ENCODE data around the gene ARL13B.
"Not testable (repeated sequence)": the region's sequence is repeated elsewhere in the genome, so short reads cannot be mapped to it uniquely, and the experiment has no call there.

The ARL13B gene

DNA sequence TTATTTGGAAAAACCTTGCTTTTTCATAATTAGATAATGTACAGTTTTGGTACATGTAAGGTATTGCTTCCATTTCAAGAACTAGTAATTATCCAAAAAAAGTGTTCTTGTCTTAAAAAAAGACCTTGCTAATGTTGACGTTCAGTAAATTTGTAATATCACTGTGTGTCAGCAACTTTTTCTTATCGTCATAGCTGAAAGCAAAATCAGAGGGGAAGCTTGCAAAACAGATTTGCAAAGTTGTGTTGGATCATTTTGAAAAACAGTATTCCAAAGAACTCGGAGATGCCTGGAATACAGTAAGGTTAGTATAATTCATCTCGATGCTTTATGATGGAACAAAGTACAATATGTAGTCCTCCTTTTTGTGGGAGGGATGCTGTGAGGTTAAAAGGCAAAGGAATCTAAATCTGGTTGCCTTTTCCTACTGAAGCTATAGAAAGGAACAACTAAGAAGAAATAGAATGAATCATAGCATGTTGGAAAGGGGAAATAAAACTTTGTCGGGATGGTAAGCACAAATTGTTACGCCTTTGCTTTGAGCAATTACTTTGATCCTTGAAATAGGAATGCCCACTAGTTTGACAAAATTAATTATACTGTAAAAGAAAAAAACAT lies 84.4 kb downstream of the ARL13B start:
- no peak for DNase-seq

DNA sequence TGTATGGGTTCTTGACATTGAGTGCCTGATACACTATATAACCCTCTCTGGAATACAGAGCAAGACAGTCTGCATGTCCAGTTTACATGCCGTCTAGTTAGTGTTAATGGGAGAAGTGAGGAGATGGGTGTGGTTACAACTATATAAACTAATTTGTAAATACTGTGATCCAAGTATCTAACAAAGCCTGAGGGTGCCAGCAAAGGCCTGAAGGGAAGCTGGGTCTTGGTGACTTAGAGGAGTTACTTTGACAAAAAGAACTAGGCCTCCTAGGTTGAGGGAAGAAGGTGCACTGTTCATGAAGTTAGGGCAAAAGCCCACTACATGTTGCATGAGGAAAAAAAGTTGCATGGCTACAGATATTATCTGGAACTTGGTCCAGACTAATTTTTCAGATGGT lies 85.2 kb downstream of the ARL13B start:
- no peak for DNase-seq

GRCh38 chr3:94065819-94066480 lies 86.0 kb downstream of the ARL13B start:
- DNase-seq, result no peak

GRCh38 chr3:94066506-94067500 lies 86.8 kb downstream of the ARL13B start:
- DNase-seq, result no peak

DNA sequence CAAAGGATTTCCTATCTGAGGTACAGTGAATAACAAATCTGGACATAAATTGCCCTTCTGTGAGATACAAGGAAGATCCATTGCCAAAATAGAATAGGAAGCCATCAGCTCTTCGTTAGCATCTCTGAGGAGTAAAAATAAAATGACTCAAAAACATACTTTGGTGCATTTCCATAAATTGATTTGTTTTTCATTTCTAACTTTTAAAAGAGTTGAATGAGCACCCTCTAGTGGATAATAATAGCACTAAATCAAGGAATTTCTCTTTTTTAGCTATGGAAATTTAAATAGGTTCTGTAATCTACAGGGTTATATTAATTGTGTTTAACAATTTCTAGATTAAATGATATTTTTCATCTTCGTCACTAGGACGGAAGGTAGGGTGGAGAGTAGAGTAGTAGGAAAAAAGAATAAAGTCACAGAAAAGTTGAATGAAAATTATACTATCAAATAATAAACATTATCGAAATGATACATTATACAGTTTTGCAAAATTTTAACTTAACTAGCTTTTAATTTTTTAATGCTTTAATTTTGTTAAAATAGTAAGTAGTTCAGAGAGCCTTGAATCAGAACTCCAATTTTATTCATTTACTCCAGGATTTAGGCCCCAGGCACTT lies 89.3 kb downstream of the ARL13B start:
- peak; percentile 22 for DNase-seq

DNA sequence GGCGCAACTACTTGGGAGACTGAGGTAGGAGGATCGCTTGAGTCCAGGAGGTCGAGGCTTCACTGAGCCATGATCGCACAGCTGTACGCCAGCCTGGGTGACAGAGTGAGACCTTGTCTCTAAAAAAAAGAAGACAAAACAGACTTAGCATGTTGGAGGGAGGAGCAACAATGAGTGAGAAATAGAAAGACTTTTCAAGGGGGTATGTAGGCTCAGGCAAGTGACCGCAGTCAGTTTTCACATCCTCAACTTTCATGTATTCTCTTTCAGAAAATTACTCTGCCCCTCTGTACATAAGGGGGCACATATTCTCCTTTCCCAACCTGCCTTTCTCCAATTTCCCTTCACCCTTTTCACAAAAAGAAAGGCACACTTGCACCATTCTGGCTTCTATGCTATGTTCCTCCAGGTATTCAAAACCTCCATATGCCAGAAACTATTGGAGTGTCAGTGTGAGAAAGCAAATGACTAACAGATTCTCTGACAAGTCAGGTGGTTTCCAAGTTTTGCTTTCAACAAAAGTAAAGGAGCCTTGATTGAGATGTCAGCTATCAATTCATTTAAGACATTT lies 90.5 kb downstream of the ARL13B start:
- DNase-seq, result no peak

- no peak for DNase-seq
Observed at GRCh38 chr3:94071713-94072284, 91.8 kb downstream of the ARL13B start.

- DNase-seq, result peak; percentile 44
Observed at GRCh38 chr3:94076055-94076454, 96.1 kb downstream of the ARL13B start.

GRCh38 chr3:94080552-94080951 lies 100.6 kb downstream of the ARL13B start:
- not testable (repeated sequence) for DNase-seq

GRCh38 chr3:94081884-94082283 lies 101.9 kb downstream of the ARL13B start:
- peak; percentile 2 for DNase-seq

GRCh38 chr3:94082391-94082937 lies 102.5 kb downstream of the ARL13B start:
- DNase-seq, result peak; percentile 7

DNA sequence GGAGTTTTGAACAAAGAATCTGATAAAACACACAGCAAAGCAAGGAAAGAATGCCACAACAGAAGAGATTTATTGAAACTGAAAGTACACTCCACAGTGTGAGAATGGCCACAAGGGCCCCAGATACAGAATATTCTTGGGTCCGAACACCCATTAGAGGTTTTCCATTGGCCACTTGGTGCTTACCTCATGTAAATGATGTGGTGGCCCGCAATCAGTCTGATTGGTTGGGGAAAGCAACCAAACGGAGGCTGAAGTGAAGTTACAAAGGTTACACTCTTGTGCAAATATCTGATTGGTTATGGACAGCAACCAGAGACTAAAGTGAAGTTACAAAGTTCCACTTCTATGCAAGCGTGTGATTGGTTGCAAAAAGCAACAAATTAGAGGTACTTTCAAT lies 103.3 kb downstream of the ARL13B start:
- DNase-seq, result no peak

DNA sequence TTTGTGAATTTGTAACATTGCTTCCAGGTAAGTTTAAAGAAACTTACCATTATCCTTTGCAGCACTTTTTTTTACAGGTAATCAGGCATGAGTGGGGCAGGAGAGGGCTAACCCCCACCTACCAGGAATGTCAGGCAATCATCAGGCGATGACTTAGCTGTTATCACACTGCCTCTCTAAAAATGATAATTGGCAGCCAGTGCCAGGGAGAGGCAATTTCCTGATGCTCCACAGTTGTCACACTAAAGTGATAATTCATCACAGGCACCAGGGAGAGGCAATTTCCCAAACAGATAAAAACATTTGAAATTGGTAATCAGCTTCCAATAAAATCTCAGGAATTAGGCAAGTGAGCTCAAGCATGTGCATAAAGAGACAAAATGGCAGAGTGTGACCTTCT lies 109.2 kb downstream of the ARL13B start:
- DNase-seq, result no peak

DNA sequence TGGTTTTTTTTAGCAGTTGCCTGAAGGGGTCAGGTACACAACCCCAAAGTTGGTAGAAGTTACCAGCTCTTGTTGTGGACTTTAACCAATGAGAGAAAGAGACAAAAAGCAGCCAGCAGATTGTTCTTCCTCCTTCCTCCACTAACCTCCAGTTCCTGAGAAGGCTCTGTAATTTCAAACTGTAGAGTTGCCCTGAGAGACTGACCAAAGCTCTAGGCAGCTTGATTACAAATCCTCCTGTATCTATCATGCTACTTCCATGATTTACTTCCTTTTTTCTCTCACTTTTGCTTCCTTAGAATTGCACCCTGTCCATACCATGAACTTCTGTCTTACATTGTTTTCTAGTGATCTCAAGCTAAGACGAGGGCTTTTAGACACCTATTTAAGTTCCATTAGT lies 112.1 kb downstream of the ARL13B start:
- no peak for DNase-seq

- DNase-seq, result no peak
Observed at GRCh38 chr3:94093151-94093550, 113.2 kb downstream of the ARL13B start.

GRCh38 chr3:94095111-94095510 lies 115.2 kb downstream of the ARL13B start:
- no peak for DNase-seq

- DNase-seq, result no peak
Observed at GRCh38 chr3:94098452-94098851, 118.5 kb downstream of the ARL13B start.

- DNase-seq, result no peak
Observed at GRCh38 chr3:94099311-94099710, 119.4 kb downstream of the ARL13B start.

DNA sequence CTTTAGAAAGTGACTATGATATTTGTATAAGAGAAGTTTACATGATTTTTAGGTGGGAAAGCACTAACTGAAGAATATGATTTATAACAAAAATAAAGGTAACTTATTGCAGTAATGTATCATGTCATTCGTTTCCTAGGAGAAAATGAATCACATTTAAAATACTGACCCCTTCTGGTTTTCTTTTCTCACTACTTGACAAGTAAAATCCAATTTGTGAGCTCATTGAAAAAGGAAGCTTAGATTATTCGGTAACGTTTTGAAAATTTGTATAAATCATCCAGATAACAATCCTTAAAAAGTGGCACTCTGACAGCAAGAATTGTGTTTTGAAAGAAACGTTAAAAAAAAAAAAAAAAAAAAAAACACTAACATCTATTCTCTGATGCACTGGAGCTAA lies 121.9 kb downstream of the ARL13B start:
- DNase-seq, result no peak
